IMR-90 (cell line): ENCODE measurements around the gene MACF1.
"Not testable (repeated sequence)": the region's sequence is repeated elsewhere in the genome, so short reads cannot be mapped to it uniquely, and the experiment has no call there.

ENCODE experiments used
- BHLHE40 ChIP-seq: fragments of 150-350 bp; IDR thresholded peaks from 2 replicates; pipeline ENCODE4 v1.6.1; 2016; ENCODE audit warnings: mild to moderate bottlenecking, low read depth, low read length
- CEBPB ChIP-seq: IDR thresholded peaks from 2 replicates; pipeline ENCODE4 v1.6.1; 2012; ENCODE audit warnings: low read depth, low read length, improper control_type of control experiment
- FOS ChIP-seq: fragments of 150-350 bp; IDR thresholded peaks from 2 replicates; pipeline ENCODE4 v1.6.1; 2016; ENCODE audit warnings: low read depth, low read length
- MAFK ChIP-seq: IDR thresholded peaks from 2 replicates; pipeline ENCODE4 v1.6.1; 2012; ENCODE audit warnings: low read depth, low read length, improper control_type of control experiment
- MAZ ChIP-seq: IDR thresholded peaks from 2 replicates; pipeline ENCODE4 v1.6.1; 2012; ENCODE audit warnings: low read depth, mild to moderate bottlenecking, low read length, improper control_type of control experiment, moderate library complexity, borderline replicate concordance
- POLR2A ChIP-seq: IDR thresholded peaks from 2 replicates; pipeline ENCODE4 v1.6.1; 2012; ENCODE audit warnings: mild to moderate bottlenecking, low read depth, low read length
- SMC3 ChIP-seq: fragments of 150-350 bp; IDR thresholded peaks from 2 replicates; pipeline ENCODE4 v1.6.1; 2016; ENCODE audit warnings: low read depth, mild to moderate bottlenecking, antibody characterized with exemption, low read length, moderate library complexity
- USF2 ChIP-seq: fragments of 150-350 bp; IDR thresholded peaks from 2 replicates; pipeline ENCODE4 v1.6.1; 2017; ENCODE audit warnings: mild to moderate bottlenecking, antibody characterized with exemption, low read length, low read depth
- TF ChIP-seq, protein P1 (sequence below): conservative IDR thresholded peaks from 2 replicates; pipeline ENCODE4 v1.5.1; 2012; ENCODE audit warnings: mild to moderate bottlenecking, low read depth, low read length, improper control_type of control experiment

GRCh38 chr1:39510570-39511186, 306.2 kb downstream of the MACF1 start:
- TF ChIP-seq POLR2A, BHLHE40, FOS, MAZ, CEBPB, USF2, MAFK, SMC3: not testable (repeated sequence)
- TF ChIP-seq, protein P1, sequence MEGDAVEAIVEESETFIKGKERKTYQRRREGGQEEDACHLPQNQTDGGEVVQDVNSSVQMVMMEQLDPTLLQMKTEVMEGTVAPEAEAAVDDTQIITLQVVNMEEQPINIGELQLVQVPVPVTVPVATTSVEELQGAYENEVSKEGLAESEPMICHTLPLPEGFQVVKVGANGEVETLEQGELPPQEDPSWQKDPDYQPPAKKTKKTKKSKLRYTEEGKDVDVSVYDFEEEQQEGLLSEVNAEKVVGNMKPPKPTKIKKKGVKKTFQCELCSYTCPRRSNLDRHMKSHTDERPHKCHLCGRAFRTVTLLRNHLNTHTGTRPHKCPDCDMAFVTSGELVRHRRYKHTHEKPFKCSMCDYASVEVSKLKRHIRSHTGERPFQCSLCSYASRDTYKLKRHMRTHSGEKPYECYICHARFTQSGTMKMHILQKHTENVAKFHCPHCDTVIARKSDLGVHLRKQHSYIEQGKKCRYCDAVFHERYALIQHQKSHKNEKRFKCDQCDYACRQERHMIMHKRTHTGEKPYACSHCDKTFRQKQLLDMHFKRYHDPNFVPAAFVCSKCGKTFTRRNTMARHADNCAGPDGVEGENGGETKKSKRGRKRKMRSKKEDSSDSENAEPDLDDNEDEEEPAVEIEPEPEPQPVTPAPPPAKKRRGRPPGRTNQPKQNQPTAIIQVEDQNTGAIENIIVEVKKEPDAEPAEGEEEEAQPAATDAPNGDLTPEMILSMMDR: not testable (repeated sequence)
